ENCODE measurements around the gene SMIM43.

SMIM43 gene

DNA sequence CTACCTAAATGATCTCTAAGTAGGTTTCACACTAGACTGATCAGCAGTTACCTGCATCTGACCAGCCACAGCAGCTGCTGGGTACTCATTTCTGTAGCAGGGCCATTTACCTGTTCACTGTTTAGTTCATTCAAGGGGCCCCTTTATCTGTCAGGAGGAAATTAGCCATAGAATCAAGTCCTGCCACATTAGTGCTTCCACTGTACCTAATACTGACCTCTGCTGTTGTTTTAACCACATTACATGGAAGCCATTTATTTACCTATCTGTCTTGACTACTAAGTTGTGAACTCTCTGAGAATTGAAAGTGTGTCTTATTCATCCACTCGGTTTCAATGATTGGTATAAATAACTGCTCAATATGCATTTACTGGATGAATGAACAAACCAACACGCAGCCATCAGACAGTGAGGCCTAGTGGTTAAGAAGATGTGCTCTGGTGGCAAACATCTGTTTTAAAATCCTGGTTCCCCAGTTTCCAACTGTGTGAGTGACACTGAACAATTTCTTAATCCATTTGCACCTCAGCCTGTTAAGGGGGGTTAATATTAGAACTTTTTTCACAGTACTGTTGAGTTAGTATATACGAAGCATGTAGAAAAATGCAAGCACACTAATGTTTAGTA is 38.2 kb downstream of the SMIM43 start:
- H3K18ac ChIP-seq (ENCODE audit: low read depth in 1 of 2, low read length in 2 of 2), result no peak overlapping the region
- H2BK12ac ChIP-seq (ENCODE audit: low read length in 2 of 2), result peak overlapping the region in 1 of 2 experiments; percentile 81
- peaks cover 1% of the 10 kb centered on the region for H3K4me1 ChIP-seq (ENCODE audit: control insufficient read depth, insufficient read depth, low read depth, low read length)
- peak; percentile 79 for DNase-seq
- H3K23ac ChIP-seq (ENCODE audit: low read length in 2 of 2), result no peak overlapping the region
- H3K14ac ChIP-seq (ENCODE audit: low read length in 2 of 2), result no peak overlapping the region
- H2AK5ac ChIP-seq (ENCODE audit: low read length, severe bottlenecking), result no peak overlapping the region
- no peaks in the 10 kb centered on the region for H3K79me1 ChIP-seq (replicated peaks; ENCODE audit: low read length, poor library complexity, severe bottlenecking)
- H4K91ac ChIP-seq (ENCODE audit: low read length), result no peak overlapping the region
- H3K4me3 ChIP-seq (ENCODE audit: insufficient read depth in 1 of 2, low read depth in 1 of 2, low read length in 2 of 2), result no peak overlapping the region
- H3K4me2 ChIP-seq (ENCODE audit: low read length, poor library complexity, severe bottlenecking), result no peak overlapping the region
- H2BK120ac ChIP-seq (ENCODE audit: low read depth, low read length), result no peak overlapping the region
- 10% methylated on average over 1 of the region's 3 CpGs for WGBS
- no peak overlapping the region for H2BK5ac ChIP-seq (ENCODE audit: low read depth, low read length, poor library complexity, severe bottlenecking)
- no peak overlapping the region for H3K4ac ChIP-seq (ENCODE audit: low read depth in 1 of 2, low read length in 2 of 2)
- H2BK15ac ChIP-seq (ENCODE audit: low read depth, poor library complexity, severe bottlenecking), result no peak overlapping the region
- H4K8ac ChIP-seq (ENCODE audit: low read length), result no peak overlapping the region
- H2AFZ ChIP-seq (ENCODE audit: low read depth, low read length), result no peak overlapping the region
- H3K9ac ChIP-seq (ENCODE audit: low read length), result peak overlapping the region; percentile 63
- no peak overlapping the region for H3K27ac ChIP-seq (ENCODE audit: low read length, poor library complexity, severe bottlenecking)
- H3K27me3 ChIP-seq (ENCODE audit: control insufficient read depth in 1 of 2, insufficient read depth in 1 of 2, low read length in 2 of 2), result no peaks in the 10 kb centered on the region
- no peaks in the 10 kb centered on the region for H3K9me3 ChIP-seq (ENCODE audit: control insufficient read depth, low read length)
- H3K36me3 ChIP-seq (ENCODE audit: control insufficient read depth in 1 of 2, insufficient read depth in 2 of 2, low read depth in 1 of 2, low read length in 2 of 2), result no peaks in the 10 kb centered on the region

DNA sequence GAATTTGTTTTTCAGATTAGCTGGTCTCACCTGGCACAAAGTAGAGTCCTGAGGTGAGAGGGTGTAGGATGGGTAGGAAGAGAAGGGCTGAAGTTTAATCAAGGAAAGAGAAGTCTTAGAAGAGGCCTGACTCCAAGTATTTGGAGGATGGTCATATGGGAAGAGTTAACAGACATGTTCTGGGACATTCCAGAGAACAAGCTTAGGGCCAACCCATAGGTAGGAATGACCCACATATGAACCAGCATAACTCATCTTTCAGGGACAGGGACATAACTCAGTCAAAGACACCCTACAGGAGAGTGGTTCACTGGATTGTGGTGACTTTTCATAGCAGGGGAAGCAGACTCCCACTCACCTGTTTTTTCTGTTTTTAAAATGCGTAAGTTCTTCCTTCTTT is 40.3 kb downstream of the SMIM43 start:
- no peak overlapping the region for H4K91ac ChIP-seq (ENCODE audit: low read length)
- no peaks in the 10 kb centered on the region for H3K79me1 ChIP-seq (replicated peaks; ENCODE audit: low read length, poor library complexity, severe bottlenecking)
- H3K27me3 ChIP-seq (ENCODE audit: control insufficient read depth in 1 of 2, insufficient read depth in 1 of 2, low read length in 2 of 2), result no peaks in the 10 kb centered on the region
- no peak overlapping the region for H3K9ac ChIP-seq (ENCODE audit: low read length)
- H2AK5ac ChIP-seq (ENCODE audit: low read length, severe bottlenecking), result no peak overlapping the region
- no peak overlapping the region for H3K23ac ChIP-seq (ENCODE audit: low read length in 2 of 2)
- WGBS, result 80% methylated on average over 1 of the region's 1 CpG
- H3K18ac ChIP-seq (ENCODE audit: low read depth in 1 of 2, low read length in 2 of 2), result no peak overlapping the region
- no peak overlapping the region for H2AFZ ChIP-seq (ENCODE audit: low read depth, low read length)
- no peak for DNase-seq
- no peak overlapping the region for H3K4ac ChIP-seq (ENCODE audit: low read depth in 1 of 2, low read length in 2 of 2)
- no peaks in the 10 kb centered on the region for H3K36me3 ChIP-seq (ENCODE audit: control insufficient read depth in 1 of 2, insufficient read depth in 2 of 2, low read depth in 1 of 2, low read length in 2 of 2)
- H3K14ac ChIP-seq (ENCODE audit: low read length in 2 of 2), result no peak overlapping the region
- no peak overlapping the region for H2BK5ac ChIP-seq (ENCODE audit: low read depth, low read length, poor library complexity, severe bottlenecking)
- peaks cover 1% of the 10 kb centered on the region for H3K4me1 ChIP-seq (ENCODE audit: control insufficient read depth, insufficient read depth, low read depth, low read length)
- H2BK120ac ChIP-seq (ENCODE audit: low read depth, low read length), result no peak overlapping the region
- H3K27ac ChIP-seq (ENCODE audit: low read length, poor library complexity, severe bottlenecking), result no peak overlapping the region
- H2BK15ac ChIP-seq (ENCODE audit: low read depth, poor library complexity, severe bottlenecking), result no peak overlapping the region
- no peak overlapping the region for H4K8ac ChIP-seq (ENCODE audit: low read length)
- no peaks in the 10 kb centered on the region for H3K9me3 ChIP-seq (ENCODE audit: control insufficient read depth, low read length)
- H3K4me2 ChIP-seq (ENCODE audit: low read length, poor library complexity, severe bottlenecking), result no peak overlapping the region
- no peak overlapping the region for H2BK12ac ChIP-seq (ENCODE audit: low read length in 2 of 2)
- no peak overlapping the region for H3K4me3 ChIP-seq (ENCODE audit: insufficient read depth in 1 of 2, low read depth in 1 of 2, low read length in 2 of 2)

DNA sequence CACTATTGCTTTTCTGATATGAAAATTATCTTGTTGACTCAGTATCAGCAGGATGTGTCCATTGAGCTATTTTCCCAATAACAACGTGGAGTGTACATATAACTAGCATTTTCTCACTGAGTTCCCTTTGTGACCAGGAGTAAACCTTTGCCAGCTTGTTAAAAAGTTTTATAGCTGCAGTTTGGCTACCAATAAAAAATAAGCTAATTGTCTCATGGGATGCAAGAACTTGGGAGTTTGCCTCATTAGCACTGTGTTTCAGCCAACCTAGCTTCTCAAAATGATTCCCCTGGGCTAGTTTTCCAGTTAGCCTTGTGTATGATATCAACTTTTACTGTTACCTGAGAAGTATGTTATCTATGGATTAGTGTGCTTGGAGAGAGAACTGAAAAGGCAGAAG is 43.3 kb downstream of the SMIM43 start:
- no peak overlapping the region for H3K4ac ChIP-seq (ENCODE audit: low read depth in 1 of 2, low read length in 2 of 2)
- no peaks in the 10 kb centered on the region for H3K79me1 ChIP-seq (replicated peaks; ENCODE audit: low read length, poor library complexity, severe bottlenecking)
- H2AK5ac ChIP-seq (ENCODE audit: low read length, severe bottlenecking), result no peak overlapping the region
- H3K4me2 ChIP-seq (ENCODE audit: low read length, poor library complexity, severe bottlenecking), result no peak overlapping the region
- no peak overlapping the region for H3K9ac ChIP-seq (ENCODE audit: low read length)
- H4K91ac ChIP-seq (ENCODE audit: low read length), result no peak overlapping the region
- no peak overlapping the region for H4K8ac ChIP-seq (ENCODE audit: low read length)
- no peak overlapping the region for H3K18ac ChIP-seq (ENCODE audit: low read depth in 1 of 2, low read length in 2 of 2)
- no peak overlapping the region for H2BK5ac ChIP-seq (ENCODE audit: low read depth, low read length, poor library complexity, severe bottlenecking)
- no peak overlapping the region for H3K14ac ChIP-seq (ENCODE audit: low read length in 2 of 2)
- no peaks in the 10 kb centered on the region for H3K36me3 ChIP-seq (ENCODE audit: control insufficient read depth in 1 of 2, insufficient read depth in 2 of 2, low read depth in 1 of 2, low read length in 2 of 2)
- no peak overlapping the region for H2BK15ac ChIP-seq (ENCODE audit: low read depth, poor library complexity, severe bottlenecking)
- no peak overlapping the region for H3K23ac ChIP-seq (ENCODE audit: low read length in 2 of 2)
- no peaks in the 10 kb centered on the region for H3K4me1 ChIP-seq (ENCODE audit: control insufficient read depth, insufficient read depth, low read depth, low read length)
- no peaks in the 10 kb centered on the region for H3K27me3 ChIP-seq (ENCODE audit: control insufficient read depth in 1 of 2, insufficient read depth in 1 of 2, low read length in 2 of 2)
- no peak overlapping the region for H3K4me3 ChIP-seq (ENCODE audit: insufficient read depth in 1 of 2, low read depth in 1 of 2, low read length in 2 of 2)
- WGBS, result 80% methylated on average over 1 of the region's 1 CpG
- H2BK12ac ChIP-seq (ENCODE audit: low read length in 2 of 2), result no peak overlapping the region
- H2BK120ac ChIP-seq (ENCODE audit: low read depth, low read length), result no peak overlapping the region
- DNase-seq, result no peak
- H3K27ac ChIP-seq (ENCODE audit: low read length, poor library complexity, severe bottlenecking), result no peak overlapping the region
- H3K9me3 ChIP-seq (ENCODE audit: control insufficient read depth, low read length), result no peaks in the 10 kb centered on the region
- H2AFZ ChIP-seq (ENCODE audit: low read depth, low read length), result no peak overlapping the region

DNA sequence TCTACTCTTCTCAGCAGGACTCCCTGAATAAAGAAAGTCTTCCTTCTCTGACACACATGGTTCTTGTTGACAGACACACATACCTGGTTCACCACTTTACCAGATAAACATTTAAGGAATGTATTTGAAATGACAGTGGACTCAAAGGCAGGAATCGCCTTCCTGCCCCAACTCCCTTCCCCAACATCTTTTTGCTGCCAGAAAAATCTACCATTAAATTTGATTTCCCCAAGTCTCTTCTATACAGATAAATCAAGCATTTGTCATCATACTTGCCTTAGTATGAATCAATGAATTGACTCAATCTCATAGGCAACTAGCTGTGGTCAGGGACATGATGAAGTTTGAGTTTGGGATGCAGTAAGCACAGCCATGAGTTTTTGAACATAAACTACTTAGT is 44.9 kb downstream of the SMIM43 start:
- H3K27ac ChIP-seq (ENCODE audit: low read length, poor library complexity, severe bottlenecking), result no peak overlapping the region
- no peaks in the 10 kb centered on the region for H3K36me3 ChIP-seq (ENCODE audit: control insufficient read depth in 1 of 2, insufficient read depth in 2 of 2, low read depth in 1 of 2, low read length in 2 of 2)
- no peak overlapping the region for H3K23ac ChIP-seq (ENCODE audit: low read length in 2 of 2)
- no peaks in the 10 kb centered on the region for H3K4me1 ChIP-seq (ENCODE audit: control insufficient read depth, insufficient read depth, low read depth, low read length)
- no peak overlapping the region for H2AFZ ChIP-seq (ENCODE audit: low read depth, low read length)
- H3K14ac ChIP-seq (ENCODE audit: low read length in 2 of 2), result no peak overlapping the region
- H3K9me3 ChIP-seq (ENCODE audit: control insufficient read depth, low read length), result no peaks in the 10 kb centered on the region
- H4K91ac ChIP-seq (ENCODE audit: low read length), result no peak overlapping the region
- no peaks in the 10 kb centered on the region for H3K79me1 ChIP-seq (replicated peaks; ENCODE audit: low read length, poor library complexity, severe bottlenecking)
- no peak overlapping the region for H3K4me3 ChIP-seq (ENCODE audit: insufficient read depth in 1 of 2, low read depth in 1 of 2, low read length in 2 of 2)
- no peak overlapping the region for H3K18ac ChIP-seq (ENCODE audit: low read depth in 1 of 2, low read length in 2 of 2)
- 78% methylated on average over 1 of the region's 1 CpG for WGBS
- H3K9ac ChIP-seq (ENCODE audit: low read length), result no peak overlapping the region
- no peak overlapping the region for H2BK12ac ChIP-seq (ENCODE audit: low read length in 2 of 2)
- H2BK15ac ChIP-seq (ENCODE audit: low read depth, poor library complexity, severe bottlenecking), result no peak overlapping the region
- no peak overlapping the region for H2AK5ac ChIP-seq (ENCODE audit: low read length, severe bottlenecking)
- no peak overlapping the region for H4K8ac ChIP-seq (ENCODE audit: low read length)
- H3K4me2 ChIP-seq (ENCODE audit: low read length, poor library complexity, severe bottlenecking), result no peak overlapping the region
- H3K27me3 ChIP-seq (ENCODE audit: control insufficient read depth in 1 of 2, insufficient read depth in 1 of 2, low read length in 2 of 2), result no peaks in the 10 kb centered on the region
- H3K4ac ChIP-seq (ENCODE audit: low read depth in 1 of 2, low read length in 2 of 2), result no peak overlapping the region
- H2BK5ac ChIP-seq (ENCODE audit: low read depth, low read length, poor library complexity, severe bottlenecking), result no peak overlapping the region
- no peak for DNase-seq
- H2BK120ac ChIP-seq (ENCODE audit: low read depth, low read length), result no peak overlapping the region

All from mesenchymal stem cell (in vitro differentiated cells and primary cell).